ENCODE results near the gene KIF19.

GRCh38 chr17:74404218-74404617 is 78.2 kb downstream of the KIF19 start:
- TF ChIP-seq POLR2A (IDR thresholded peaks at IDR 0.05), result no peak
- TF ChIP-seq, protein P1, sequence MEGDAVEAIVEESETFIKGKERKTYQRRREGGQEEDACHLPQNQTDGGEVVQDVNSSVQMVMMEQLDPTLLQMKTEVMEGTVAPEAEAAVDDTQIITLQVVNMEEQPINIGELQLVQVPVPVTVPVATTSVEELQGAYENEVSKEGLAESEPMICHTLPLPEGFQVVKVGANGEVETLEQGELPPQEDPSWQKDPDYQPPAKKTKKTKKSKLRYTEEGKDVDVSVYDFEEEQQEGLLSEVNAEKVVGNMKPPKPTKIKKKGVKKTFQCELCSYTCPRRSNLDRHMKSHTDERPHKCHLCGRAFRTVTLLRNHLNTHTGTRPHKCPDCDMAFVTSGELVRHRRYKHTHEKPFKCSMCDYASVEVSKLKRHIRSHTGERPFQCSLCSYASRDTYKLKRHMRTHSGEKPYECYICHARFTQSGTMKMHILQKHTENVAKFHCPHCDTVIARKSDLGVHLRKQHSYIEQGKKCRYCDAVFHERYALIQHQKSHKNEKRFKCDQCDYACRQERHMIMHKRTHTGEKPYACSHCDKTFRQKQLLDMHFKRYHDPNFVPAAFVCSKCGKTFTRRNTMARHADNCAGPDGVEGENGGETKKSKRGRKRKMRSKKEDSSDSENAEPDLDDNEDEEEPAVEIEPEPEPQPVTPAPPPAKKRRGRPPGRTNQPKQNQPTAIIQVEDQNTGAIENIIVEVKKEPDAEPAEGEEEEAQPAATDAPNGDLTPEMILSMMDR (IDR thresholded peaks at IDR 0.05), result no peak

Measured in heart left ventricle (tissue), 13 donors.